GM23338 (cell line): ENCODE measurements around the gene MACO1. TPM values are rescaled to one million over a fixed set of nuclear protein-coding genes. Genes with fewer than 3 reads are reported as not detected.

ENCODE experiments used
- ATAC-seq: fragments of 200-7000 bp; cut with Tn5 transposase; 3 replicates; pipeline ENCODE4 v1.9.1; 2020
- DNase-seq: peaks from one replicate; pipeline ENCODE4 v3.0.0-alpha.2; 2015; ENCODE audit warnings: low spot score
- H2AFZ ChIP-seq: fragments of 200-600 bp; sonication (generic); 2 replicates; pipeline ENCODE4 v1.8.0; 2016; ENCODE audit warnings: antibody characterized with exemption, mild to moderate bottlenecking, moderate library complexity
- H3F3A ChIP-seq: fragments of 200-600 bp; sonication (generic); replicated peaks from 2 replicates; pipeline ENCODE4 v1.8.0; 2017; ENCODE audit warnings: antibody characterized with exemption, mixed run types, low read depth
- H3K27ac ChIP-seq: fragments of 200-600 bp; sonication (generic); 2 replicates; pipeline ENCODE4 v1.6.1; 2016; ENCODE audit warnings: low read depth
- H3K27me3 ChIP-seq: fragments of 200-600 bp; sonication (generic); 2 replicates; pipeline ENCODE4 v1.8.0; 2016; ENCODE audit warnings: mild to moderate bottlenecking, mixed run types, moderate library complexity; ENCODE audit not compliant: insufficient read depth
- H3K36me3 ChIP-seq: fragments of 200-600 bp; sonication (generic); 2 replicates; pipeline ENCODE4 v1.8.0; 2016; ENCODE audit warnings: mild to moderate bottlenecking; ENCODE audit not compliant: insufficient read depth
- H3K4me1 ChIP-seq: fragments of 200-600 bp; sonication (generic); 2 replicates; pipeline ENCODE4 v1.8.0; 2016; ENCODE audit warnings: mild to moderate bottlenecking, moderate library complexity; ENCODE audit not compliant: insufficient read depth
- H3K4me2 ChIP-seq: fragments of 200-600 bp; sonication (generic); 2 replicates; pipeline ENCODE4 v1.7.1; 2017; ENCODE audit warnings: mixed run types
- H3K4me3 ChIP-seq: fragments of 200-600 bp; sonication (generic); 2 replicates; pipeline ENCODE4 v1.6.1; 2016; ENCODE audit warnings: mixed run types
- H3K79me2 ChIP-seq: fragments of 200-600 bp; sonication (generic); replicated peaks from 2 replicates; pipeline ENCODE4 v1.8.0; 2017; ENCODE audit warnings: mild to moderate bottlenecking; ENCODE audit not compliant: insufficient read depth
- H3K9me2 ChIP-seq: fragments of 200-600 bp; sonication (generic); 2 replicates; pipeline ENCODE4 v1.8.0; 2017; ENCODE audit not compliant: insufficient read depth
- H4K20me1 ChIP-seq: fragments of 200-600 bp; sonication (generic); replicated peaks from 2 replicates; pipeline ENCODE4 v1.8.0; 2017; ENCODE audit warnings: mild to moderate bottlenecking; ENCODE audit not compliant: insufficient read depth
- H3K27ac Mint-ChIP-seq: 2 replicates; pipeline ENCODE4 v1.8.0; 2020; ENCODE audit warnings: inconsistent platforms, mild to moderate bottlenecking, moderate library complexity, mixed read lengths
- H3K27me3 Mint-ChIP-seq: 3 replicates; pipeline ENCODE4 v1.8.0; 2022; ENCODE audit warnings: low read depth, mild to moderate bottlenecking, moderate library complexity, mixed read lengths, inconsistent platforms; ENCODE audit not compliant: insufficient read depth, poor library complexity
- H3K36me3 Mint-ChIP-seq: 3 replicates; pipeline ENCODE4 v1.8.0; 2021; ENCODE audit warnings: low read depth, mild to moderate bottlenecking, inconsistent platforms, moderate library complexity, mixed read lengths
- H3K4me1 Mint-ChIP-seq: 3 replicates; pipeline ENCODE4 v1.8.0; 2020; ENCODE audit warnings: mild to moderate bottlenecking, inconsistent platforms, mixed read lengths
- H3K4me3 Mint-ChIP-seq: 3 replicates; pipeline ENCODE4 v1.8.0; 2021; ENCODE audit warnings: moderate library complexity, mild to moderate bottlenecking, inconsistent platforms, mixed read lengths
- H3K9me3 Mint-ChIP-seq: 3 replicates; pipeline ENCODE4 v1.8.0; 2020; ENCODE audit warnings: moderate library complexity, mild to moderate bottlenecking, inconsistent platforms, mixed read lengths
- CREB1 ChIP-seq: fragments of 250-450 bp; sonication (Bioruptor Pico); IDR thresholded peaks from 2 replicates; pipeline ENCODE4 v1.5.0; 2020; ENCODE audit warnings: low read depth, mild to moderate bottlenecking, moderate library complexity
- CTCF ChIP-seq, 2 experiments: fragments of 200-600 bp in 1 of 2; sonication (generic) in 1 of 2; conservative IDR thresholded peaks; 2 replicates each; pipeline versions ENCODE4 v1.5.1 to v1.6.1; 2016 to 2017; ENCODE audit warnings: antibody characterized with exemption in 2 of 2, low read depth in 2 of 2, mild to moderate bottlenecking in 2 of 2, moderate library complexity in 1 of 2
- EZH2 ChIP-seq: fragments of 200-600 bp; sonication (generic); IDR thresholded peaks from one replicate; pipeline ENCODE4 v1.8.0; 2017; ENCODE audit warnings: antibody characterized with exemption, mild to moderate bottlenecking, low read depth; ENCODE audit not compliant: unreplicated experiment
- EZH2phosphoT487 ChIP-seq: fragments of 200-600 bp; sonication (generic); IDR thresholded peaks from one replicate; pipeline ENCODE4 v1.8.1; 2018; ENCODE audit warnings: antibody characterized with exemption; ENCODE audit not compliant: unreplicated experiment
- JUNB ChIP-seq: IDR thresholded peaks from one replicate; pipeline ENCODE4 v1.6.1; 2016; ENCODE audit warnings: antibody characterized with exemption; ENCODE audit not compliant: unreplicated experiment
- NANOG ChIP-seq: IDR thresholded peaks from 2 replicates; pipeline ENCODE4 v1.6.1; 2016; ENCODE audit warnings: antibody characterized with exemption, borderline replicate concordance
- POLR2AphosphoS5 ChIP-seq: IDR thresholded peaks from 2 replicates; pipeline ENCODE4 v1.6.1; 2016; ENCODE audit warnings: antibody characterized with exemption, low read depth
- REST ChIP-seq: IDR thresholded peaks from one replicate; pipeline ENCODE4 v1.6.1; 2018; ENCODE audit warnings: antibody characterized with exemption; ENCODE audit not compliant: unreplicated experiment
- STAT1 ChIP-seq: IDR thresholded peaks from one replicate; pipeline ENCODE4 v1.6.1; 2016; ENCODE audit warnings: antibody characterized with exemption; ENCODE audit not compliant: unreplicated experiment
- ZNF114 ChIP-seq: fragments of 250-450 bp; sonication (Bioruptor Pico); IDR thresholded peaks from 2 replicates; pipeline ENCODE4 v1.5.0; 2020; ENCODE audit warnings: mild to moderate bottlenecking, moderate library complexity
- ZNF331 ChIP-seq: fragments of 250-450 bp; sonication (Bioruptor Pico); IDR thresholded peaks from 2 replicates; pipeline ENCODE4 v1.5.0; 2020; ENCODE audit warnings: low read depth, mild to moderate bottlenecking, moderate library complexity
- polyA plus RNA-seq: library from polyadenylated mRNA; unstranded; fragments of >200 nt; fragmentation: Nextera tagmentation; extraction: Ambion mirVana; gene quantifications from 2 replicates; pipeline ENCODE4 v1.2.1, GENCODE V29; 2016
- total RNA-seq: library from RNA; depleted of rRNA; stranded (reverse); fragments of >200 nt; shearing (Covaris generic); gene quantifications from 2 replicates; pipeline ENCODE4 v1.2.3, GENCODE V29; 2014
- TF ChIP-seq, protein P1 (sequence below): IDR thresholded peaks from 2 replicates; pipeline ENCODE4 v1.6.1; 2016; ENCODE audit warnings: antibody characterized with exemption
- TF ChIP-seq, protein P2 (sequence below): fragments of 250-450 bp; sonication (Bioruptor Pico); IDR thresholded peaks from 2 replicates; pipeline ENCODE4 v1.5.0; 2020; ENCODE audit warnings: mild to moderate bottlenecking, moderate library complexity

Gene MACO1
- total and polyA plus RNA-seq, 2 experiments from 2014 or later = 9.8 to 10.6 TPM

DNA sequence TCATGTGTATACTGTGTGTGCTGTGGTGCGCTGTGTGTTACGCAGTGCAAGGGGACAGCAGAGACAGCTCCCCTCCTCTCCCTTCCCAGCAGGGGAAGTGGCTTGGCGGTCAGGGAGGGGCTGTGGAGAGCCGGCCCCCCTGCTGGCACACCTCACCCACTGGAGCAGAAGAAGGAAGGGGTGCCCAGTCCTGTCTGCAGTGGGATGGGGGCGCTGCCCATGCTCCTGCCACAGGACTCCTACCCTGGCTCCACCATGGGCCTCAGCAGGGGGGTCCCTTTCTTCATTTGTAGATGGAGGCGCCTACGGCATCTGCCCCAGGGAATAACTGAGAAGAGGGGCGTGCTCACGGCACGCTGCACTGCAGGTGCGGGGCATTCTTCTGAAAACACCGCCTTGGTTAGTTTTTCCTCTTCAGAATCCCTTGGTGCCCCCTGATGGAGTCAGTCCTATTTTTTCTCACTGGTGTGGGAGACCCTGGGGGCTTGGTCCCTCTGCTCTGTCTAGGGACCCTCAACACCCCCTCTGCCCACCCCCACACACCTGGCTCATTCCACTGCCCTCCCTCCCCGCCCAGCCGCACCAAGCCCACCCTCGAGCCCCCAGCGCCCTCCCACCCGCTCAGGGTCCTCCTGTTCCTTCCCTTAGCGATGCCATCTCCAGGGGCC lies 99.0 kb downstream of the MACO1 start:
- TF ChIP-seq REST (no peak), ZNF331 (no peak), CTCF (conservative IDR thresholded peaks at IDR 0.05; ENCODE audit: low read depth in 2 of 2) (no peak), CREB1 (CRISPR knock-in tag) (no peak), NANOG (no peak), ZNF114 (no peak), EZH2phosphoT487 (no peak), JUNB (no peak), EZH2 (no peak), STAT1 (no peak), POLR2AphosphoS5 (no peak)
- TF ChIP-seq, protein P1, sequence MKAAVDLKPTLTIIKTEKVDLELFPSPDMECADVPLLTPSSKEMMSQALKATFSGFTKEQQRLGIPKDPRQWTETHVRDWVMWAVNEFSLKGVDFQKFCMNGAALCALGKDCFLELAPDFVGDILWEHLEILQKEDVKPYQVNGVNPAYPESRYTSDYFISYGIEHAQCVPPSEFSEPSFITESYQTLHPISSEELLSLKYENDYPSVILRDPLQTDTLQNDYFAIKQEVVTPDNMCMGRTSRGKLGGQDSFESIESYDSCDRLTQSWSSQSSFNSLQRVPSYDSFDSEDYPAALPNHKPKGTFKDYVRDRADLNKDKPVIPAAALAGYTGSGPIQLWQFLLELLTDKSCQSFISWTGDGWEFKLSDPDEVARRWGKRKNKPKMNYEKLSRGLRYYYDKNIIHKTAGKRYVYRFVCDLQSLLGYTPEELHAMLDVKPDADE = no peak
- TF ChIP-seq, protein P2, sequence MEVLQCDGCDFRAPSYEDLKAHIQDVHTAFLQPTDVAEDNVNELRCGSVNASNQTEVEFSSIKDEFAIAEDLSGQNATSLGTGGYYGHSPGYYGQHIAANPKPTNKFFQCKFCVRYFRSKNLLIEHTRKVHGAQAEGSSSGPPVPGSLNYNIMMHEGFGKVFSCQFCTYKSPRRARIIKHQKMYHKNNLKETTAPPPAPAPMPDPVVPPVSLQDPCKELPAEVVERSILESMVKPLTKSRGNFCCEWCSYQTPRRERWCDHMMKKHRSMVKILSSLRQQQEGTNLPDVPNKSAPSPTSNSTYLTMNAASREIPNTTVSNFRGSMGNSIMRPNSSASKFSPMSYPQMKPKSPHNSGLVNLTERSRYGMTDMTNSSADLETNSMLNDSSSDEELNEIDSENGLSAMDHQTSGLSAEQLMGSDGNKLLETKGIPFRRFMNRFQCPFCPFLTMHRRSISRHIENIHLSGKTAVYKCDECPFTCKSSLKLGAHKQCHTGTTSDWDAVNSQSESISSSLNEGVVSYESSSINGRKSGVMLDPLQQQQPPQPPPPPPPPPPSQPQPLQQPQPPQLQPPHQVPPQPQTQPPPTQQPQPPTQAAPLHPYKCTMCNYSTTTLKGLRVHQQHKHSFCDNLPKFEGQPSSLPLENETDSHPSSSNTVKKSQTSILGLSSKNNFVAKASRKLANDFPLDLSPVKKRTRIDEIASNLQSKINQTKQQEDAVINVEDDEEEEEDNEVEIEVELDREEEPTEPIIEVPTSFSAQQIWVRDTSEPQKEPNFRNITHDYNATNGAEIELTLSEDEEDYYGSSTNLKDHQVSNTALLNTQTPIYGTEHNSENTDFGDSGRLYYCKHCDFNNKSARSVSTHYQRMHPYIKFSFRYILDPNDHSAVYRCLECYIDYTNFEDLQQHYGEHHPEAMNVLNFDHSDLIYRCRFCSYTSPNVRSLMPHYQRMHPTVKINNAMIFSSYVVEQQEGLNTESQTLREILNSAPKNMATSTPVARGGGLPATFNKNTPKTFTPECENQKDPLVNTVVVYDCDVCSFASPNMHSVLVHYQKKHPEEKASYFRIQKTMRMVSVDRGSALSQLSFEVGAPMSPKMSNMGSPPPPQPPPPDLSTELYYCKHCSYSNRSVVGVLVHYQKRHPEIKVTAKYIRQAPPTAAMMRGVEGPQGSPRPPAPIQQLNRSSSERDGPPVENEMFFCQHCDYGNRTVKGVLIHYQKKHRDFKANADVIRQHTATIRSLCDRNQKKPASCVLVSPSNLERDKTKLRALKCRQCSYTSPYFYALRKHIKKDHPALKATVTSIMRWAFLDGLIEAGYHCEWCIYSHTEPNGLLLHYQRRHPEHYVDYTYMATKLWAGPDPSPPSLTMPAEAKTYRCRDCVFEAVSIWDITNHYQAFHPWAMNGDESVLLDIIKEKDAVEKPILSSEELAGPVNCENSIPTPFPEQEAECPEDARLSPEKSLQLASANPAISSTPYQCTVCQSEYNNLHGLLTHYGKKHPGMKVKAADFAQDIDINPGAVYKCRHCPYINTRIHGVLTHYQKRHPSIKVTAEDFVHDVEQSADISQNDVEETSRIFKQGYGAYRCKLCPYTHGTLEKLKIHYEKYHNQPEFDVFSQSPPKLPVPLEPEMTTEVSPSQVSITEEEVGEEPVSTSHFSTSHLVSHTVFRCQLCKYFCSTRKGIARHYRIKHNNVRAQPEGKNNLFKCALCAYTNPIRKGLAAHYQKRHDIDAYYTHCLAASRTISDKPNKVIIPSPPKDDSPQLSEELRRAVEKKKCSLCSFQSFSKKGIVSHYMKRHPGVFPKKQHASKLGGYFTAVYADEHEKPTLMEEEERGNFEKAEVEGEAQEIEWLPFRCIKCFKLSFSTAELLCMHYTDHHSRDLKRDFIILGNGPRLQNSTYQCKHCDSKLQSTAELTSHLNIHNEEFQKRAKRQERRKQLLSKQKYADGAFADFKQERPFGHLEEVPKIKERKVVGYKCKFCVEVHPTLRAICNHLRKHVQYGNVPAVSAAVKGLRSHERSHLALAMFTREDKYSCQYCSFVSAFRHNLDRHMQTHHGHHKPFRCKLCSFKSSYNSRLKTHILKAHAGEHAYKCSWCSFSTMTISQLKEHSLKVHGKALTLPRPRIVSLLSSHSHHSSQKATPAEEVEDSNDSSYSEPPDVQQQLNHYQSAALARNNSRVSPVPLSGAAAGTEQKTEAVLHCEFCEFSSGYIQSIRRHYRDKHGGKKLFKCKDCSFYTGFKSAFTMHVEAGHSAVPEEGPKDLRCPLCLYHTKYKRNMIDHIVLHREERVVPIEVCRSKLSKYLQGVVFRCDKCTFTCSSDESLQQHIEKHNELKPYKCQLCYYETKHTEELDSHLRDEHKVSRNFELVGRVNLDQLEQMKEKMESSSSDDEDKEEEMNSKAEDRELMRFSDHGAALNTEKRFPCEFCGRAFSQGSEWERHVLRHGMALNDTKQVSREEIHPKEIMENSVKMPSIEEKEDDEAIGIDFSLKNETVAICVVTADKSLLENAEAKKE (CRISPR knock-in tag) = no peak
- Mint-ChIP-seq H3K36me3 (no peaks in the 10 kb centered on the region), H3K27ac (no peak overlapping the region), H3K4me3 (no peak overlapping the region), H3K27me3 (peaks cover 6% of the 10 kb centered on the region), H3K9me3 (no peaks in the 10 kb centered on the region), H3K4me1 (peaks cover 3% of the 10 kb centered on the region; the same call in 1 of the 3 replicates)
- DNase-seq (peak; percentile 43), ATAC-seq (peak; percentile 60)
- Histone ChIP-seq H3K27ac (no peak overlapping the region), H3K4me2 (no peak overlapping the region), H3F3A (0 out of 2 replicates have a peak, but pooled peaks cover 2% of the 10 kb centered on the region), H2AFZ (no peak overlapping the region), H3K4me1 (no peaks in the 10 kb centered on the region), H3K27me3 (no peaks in the 10 kb centered on the region), H3K4me3 (no peak overlapping the region), H3K9me2 (no peaks in the 10 kb centered on the region), H4K20me1 (no peaks in the 10 kb centered on the region), H3K79me2 (no peaks in the 10 kb centered on the region), H3K36me3 (no peaks in the 10 kb centered on the region)
